NCI-H1092 treated with DMSO at 0.1 percent for 48 hours (cell line): Measurements from ENCODE around the gene AAMDC.
"Not testable (repeated sequence)": the region's sequence is repeated elsewhere in the genome, so short reads cannot be mapped to it uniquely, and the experiment has no call there.

Experiments used
- DNase-seq: peaks from one replicate; lab custom pipeline; 2025; lab: John Stamatoyannopoulos, UW

The AAMDC gene

GRCh38 chr11:77821349-77821851 is 456 bp downstream of the AAMDC start:
- DNase-seq: peak; percentile 51

- not testable (repeated sequence) for DNase-seq
Measured at GRCh38 chr11:77822126-77822525, 1.2 kb downstream of the AAMDC start.

- no peak for DNase-seq
Measured at GRCh38 chr11:77823775-77824174, 2.8 kb downstream of the AAMDC start.

- DNase-seq: no peak
Measured at GRCh38 chr11:77828926-77829325, 8.0 kb downstream of the AAMDC start.

- DNase-seq: no peak
Measured at GRCh38 chr11:77833302-77833701, 12.4 kb downstream of the AAMDC start.

- no peak for DNase-seq
Measured at GRCh38 chr11:77842441-77843121, 21.6 kb downstream of the AAMDC start.

- not testable (repeated sequence) for DNase-seq
Measured at GRCh38 chr11:77843700-77844099, 22.8 kb downstream of the AAMDC start.

GRCh38 chr11:77851503-77851902 is 30.6 kb downstream of the AAMDC start:
- no peak for DNase-seq

- no peak for DNase-seq
Measured at GRCh38 chr11:77854838-77855237, 33.9 kb downstream of the AAMDC start.

GRCh38 chr11:77857906-77858457 is 37.0 kb downstream of the AAMDC start:
- DNase-seq: not testable (repeated sequence)

- DNase-seq: not testable (repeated sequence)
Measured at GRCh38 chr11:77861444-77861843, 40.5 kb downstream of the AAMDC start.

- DNase-seq: no peak
Measured at GRCh38 chr11:77865805-77866204, 44.9 kb downstream of the AAMDC start.

- DNase-seq: no peak
Measured at GRCh38 chr11:77866336-77866735, 45.4 kb downstream of the AAMDC start.

- no peak for DNase-seq
Measured at GRCh38 chr11:77868744-77869143, 47.8 kb downstream of the AAMDC start.

- no peak for DNase-seq
Measured at GRCh38 chr11:77871855-77872254, 50.9 kb downstream of the AAMDC start.

GRCh38 chr11:77873345-77873744 is 52.4 kb downstream of the AAMDC start:
- no peak for DNase-seq

- DNase-seq: no peak
Measured at GRCh38 chr11:77874206-77874605, 53.3 kb downstream of the AAMDC start.

GRCh38 chr11:77876045-77876444 is 55.1 kb downstream of the AAMDC start:
- no peak for DNase-seq

GRCh38 chr11:77878247-77878646 is 57.3 kb downstream of the AAMDC start:
- DNase-seq: not testable (repeated sequence)

GRCh38 chr11:77879218-77879617 is 58.3 kb downstream of the AAMDC start:
- DNase-seq: no peak

GRCh38 chr11:77882396-77882795 is 61.5 kb downstream of the AAMDC start:
- DNase-seq: no peak

GRCh38 chr11:77883775-77884174 is 62.8 kb downstream of the AAMDC start:
- DNase-seq: no peak

- no peak for DNase-seq
Measured at GRCh38 chr11:77884186-77884828, 63.4 kb downstream of the AAMDC start.
